ENCODE measurements around the gene SPIRE1.

- TF ChIP-seq CTCF (IDR thresholded peaks at IDR 0.05) (no peak), POLR2A (IDR thresholded peaks at IDR 0.05) (no peak)
Observed at GRCh38 chr18:12608301-12608700, 49.6 kb downstream of the SPIRE1 start.

Data from esophagus squamous epithelium (tissue), 4 donors.